Stimulated activated CD8-positive, alpha-beta memory T cell treated with anti-CD3 and anti-CD28 coated beads, Interleukin-4, amount 100 ng/mL, for 1 hour (primary cell): ENCODE data around the gene KCNQ2.

Experiments
- DNase-seq, 2 donors: peaks; one replicate each; pipeline ENCODE4 v3.0.0-alpha.2; 2020; ENCODE audit warnings: low read depth in 2 of 2, low spot score in 1 of 2

The KCNQ2 gene

GRCh38 chr20:63455568-63455859 is 16.9 kb downstream of the KCNQ2 start:
- no peak for DNase-seq

- DNase-seq = no peak
Measured at GRCh38 chr20:63454731-63455567, 17.5 kb downstream of the KCNQ2 start.

GRCh38 chr20:63452821-63453523 is 19.5 kb downstream of the KCNQ2 start:
- DNase-seq = no peak

GRCh38 chr20:63452341-63452740 is 20.1 kb downstream of the KCNQ2 start:
- no peak for DNase-seq

GRCh38 chr20:63451821-63452220 is 20.6 kb downstream of the KCNQ2 start:
- DNase-seq = no peak

GRCh38 chr20:63449796-63450730 is 22.4 kb downstream of the KCNQ2 start:
- DNase-seq = no peak

- no peak for DNase-seq
Measured at GRCh38 chr20:63449025-63449424, 23.4 kb downstream of the KCNQ2 start.

GRCh38 chr20:63448031-63448430 is 24.4 kb downstream of the KCNQ2 start:
- no peak for DNase-seq

GRCh38 chr20:63447320-63447719 is 25.1 kb downstream of the KCNQ2 start:
- DNase-seq = no peak

GRCh38 chr20:63446216-63447024 is 26.0 kb downstream of the KCNQ2 start:
- no peak for DNase-seq

- DNase-seq = no peak
Measured at GRCh38 chr20:63445075-63445734, 27.2 kb downstream of the KCNQ2 start.

GRCh38 chr20:63444548-63444947 is 27.9 kb downstream of the KCNQ2 start:
- DNase-seq = no peak

- DNase-seq = no peak
Measured at GRCh38 chr20:63443606-63444395, 28.7 kb downstream of the KCNQ2 start.

GRCh38 chr20:63442100-63442493 is 30.4 kb downstream of the KCNQ2 start:
- DNase-seq = peak in 1 of 2 donors; percentile 21

GRCh38 chr20:63441136-63442099 is 31.0 kb downstream of the KCNQ2 start:
- DNase-seq = no peak

- DNase-seq = no peak
Measured at GRCh38 chr20:63440366-63440955, 32.0 kb downstream of the KCNQ2 start.

- DNase-seq = no peak
Measured at GRCh38 chr20:63439866-63440265, 32.6 kb downstream of the KCNQ2 start.

- DNase-seq = no peak
Measured at GRCh38 chr20:63438121-63438520, 34.3 kb downstream of the KCNQ2 start.
